ENCODE data around the gene OR5T2. TPM values are rescaled to one million over a fixed set of nuclear protein-coding genes. Genes with fewer than 3 reads are reported as not detected.
"Not testable (repeated sequence)": the region's sequence is repeated elsewhere in the genome, so short reads cannot be mapped to it uniquely, and the experiment has no call there.

The OR5T2 gene
- total and polyA plus RNA-seq, 2 experiments from 2014 or later = not detected

GRCh38 chr11:56219735-56220134 lies 14.3 kb downstream of the OR5T2 start:
- not testable (repeated sequence) for H3K27ac ChIP-seq (ENCODE audit: low read depth); H3K4me1 Mint-ChIP-seq; H3K4me2 ChIP-seq; H3K4me1 ChIP-seq (ENCODE audit: insufficient read depth); H3F3A ChIP-seq (replicated peaks; ENCODE audit: low read depth); H3K4me3 ChIP-seq; H3K4me3 Mint-ChIP-seq; H3K36me3 ChIP-seq (ENCODE audit: insufficient read depth); H3K27me3 Mint-ChIP-seq (ENCODE audit: insufficient read depth, low read depth, poor library complexity); H4K20me1 ChIP-seq (replicated peaks; ENCODE audit: insufficient read depth); ATAC-seq; H3K79me2 ChIP-seq (replicated peaks; ENCODE audit: insufficient read depth); H3K9me2 ChIP-seq (ENCODE audit: insufficient read depth); H3K27ac Mint-ChIP-seq; H3K27me3 ChIP-seq (ENCODE audit: insufficient read depth)
- peaks cover 28% of the 10 kb centered on the region for H3K36me3 Mint-ChIP-seq (ENCODE audit: low read depth)
- DNase-seq (ENCODE audit: low spot score) = peak; percentile 5
- H3K9me3 Mint-ChIP-seq = peaks cover 66% of the 10 kb centered on the region
- H2AFZ ChIP-seq = 0 out of 2 replicates have a peak overlapping the region, but pooled peaks have one; percentile 63

DNA sequence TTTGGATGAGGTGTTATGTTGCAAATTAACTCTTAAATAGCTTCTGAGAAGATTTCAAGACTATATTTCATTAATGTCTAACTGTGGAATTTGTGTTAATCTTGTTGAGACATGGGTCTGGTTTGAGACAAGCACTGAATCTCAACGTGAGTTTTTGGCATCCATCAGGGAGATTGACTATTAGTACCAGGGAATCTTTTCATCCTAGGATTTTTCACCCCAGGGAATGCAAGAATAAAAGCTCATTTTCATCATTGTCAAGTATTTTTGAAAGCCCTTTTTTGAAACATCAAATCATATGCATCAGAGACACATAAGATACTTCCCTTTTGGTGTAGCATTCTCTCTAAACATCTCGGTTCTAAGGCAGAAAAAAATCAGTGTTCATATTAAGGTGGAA lies 19.5 kb downstream of the OR5T2 start:
- ATAC-seq (no peak), DNase-seq (ENCODE audit: low spot score) (no peak)
- no peaks in the 10 kb centered on the region for H3K36me3 ChIP-seq (ENCODE audit: insufficient read depth)

More for the DNA sequence above, 19.5 kb downstream of the OR5T2 start:
- no peak overlapping the region for H2AFZ ChIP-seq
- H3K79me2 ChIP-seq (replicated peaks; ENCODE audit: insufficient read depth) = no peaks in the 10 kb centered on the region
- H3K4me3 Mint-ChIP-seq = no peak overlapping the region
- H3K27me3 ChIP-seq (ENCODE audit: insufficient read depth) = no peaks in the 10 kb centered on the region
- H4K20me1 ChIP-seq (replicated peaks; ENCODE audit: insufficient read depth) = no peaks in the 10 kb centered on the region
- H3K9me3 Mint-ChIP-seq = peaks cover 34% of the 10 kb centered on the region
- no peaks in the 10 kb centered on the region for H3K27me3 Mint-ChIP-seq (ENCODE audit: insufficient read depth, low read depth, poor library complexity)
- no peak overlapping the region for H3K4me2 ChIP-seq
- no peaks in the 10 kb centered on the region for H3K4me1 Mint-ChIP-seq
- no peak overlapping the region for H3K4me3 ChIP-seq
- H3K27ac ChIP-seq (ENCODE audit: low read depth) = no peak overlapping the region
- H3K36me3 Mint-ChIP-seq (ENCODE audit: low read depth) = peaks cover 20% of the 10 kb centered on the region
- no peaks in the 10 kb centered on the region; the same call in none of the 2 replicates for H3K9me2 ChIP-seq (ENCODE audit: insufficient read depth)
- no peak for TF ChIP-seq STAT1 (IDR thresholded peaks at IDR 0.05; ENCODE audit: unreplicated experiment)
- TF ChIP-seq POLR2AphosphoS5 (IDR thresholded peaks at IDR 0.05; ENCODE audit: low read depth) = no peak
- TF ChIP-seq, protein P1, sequence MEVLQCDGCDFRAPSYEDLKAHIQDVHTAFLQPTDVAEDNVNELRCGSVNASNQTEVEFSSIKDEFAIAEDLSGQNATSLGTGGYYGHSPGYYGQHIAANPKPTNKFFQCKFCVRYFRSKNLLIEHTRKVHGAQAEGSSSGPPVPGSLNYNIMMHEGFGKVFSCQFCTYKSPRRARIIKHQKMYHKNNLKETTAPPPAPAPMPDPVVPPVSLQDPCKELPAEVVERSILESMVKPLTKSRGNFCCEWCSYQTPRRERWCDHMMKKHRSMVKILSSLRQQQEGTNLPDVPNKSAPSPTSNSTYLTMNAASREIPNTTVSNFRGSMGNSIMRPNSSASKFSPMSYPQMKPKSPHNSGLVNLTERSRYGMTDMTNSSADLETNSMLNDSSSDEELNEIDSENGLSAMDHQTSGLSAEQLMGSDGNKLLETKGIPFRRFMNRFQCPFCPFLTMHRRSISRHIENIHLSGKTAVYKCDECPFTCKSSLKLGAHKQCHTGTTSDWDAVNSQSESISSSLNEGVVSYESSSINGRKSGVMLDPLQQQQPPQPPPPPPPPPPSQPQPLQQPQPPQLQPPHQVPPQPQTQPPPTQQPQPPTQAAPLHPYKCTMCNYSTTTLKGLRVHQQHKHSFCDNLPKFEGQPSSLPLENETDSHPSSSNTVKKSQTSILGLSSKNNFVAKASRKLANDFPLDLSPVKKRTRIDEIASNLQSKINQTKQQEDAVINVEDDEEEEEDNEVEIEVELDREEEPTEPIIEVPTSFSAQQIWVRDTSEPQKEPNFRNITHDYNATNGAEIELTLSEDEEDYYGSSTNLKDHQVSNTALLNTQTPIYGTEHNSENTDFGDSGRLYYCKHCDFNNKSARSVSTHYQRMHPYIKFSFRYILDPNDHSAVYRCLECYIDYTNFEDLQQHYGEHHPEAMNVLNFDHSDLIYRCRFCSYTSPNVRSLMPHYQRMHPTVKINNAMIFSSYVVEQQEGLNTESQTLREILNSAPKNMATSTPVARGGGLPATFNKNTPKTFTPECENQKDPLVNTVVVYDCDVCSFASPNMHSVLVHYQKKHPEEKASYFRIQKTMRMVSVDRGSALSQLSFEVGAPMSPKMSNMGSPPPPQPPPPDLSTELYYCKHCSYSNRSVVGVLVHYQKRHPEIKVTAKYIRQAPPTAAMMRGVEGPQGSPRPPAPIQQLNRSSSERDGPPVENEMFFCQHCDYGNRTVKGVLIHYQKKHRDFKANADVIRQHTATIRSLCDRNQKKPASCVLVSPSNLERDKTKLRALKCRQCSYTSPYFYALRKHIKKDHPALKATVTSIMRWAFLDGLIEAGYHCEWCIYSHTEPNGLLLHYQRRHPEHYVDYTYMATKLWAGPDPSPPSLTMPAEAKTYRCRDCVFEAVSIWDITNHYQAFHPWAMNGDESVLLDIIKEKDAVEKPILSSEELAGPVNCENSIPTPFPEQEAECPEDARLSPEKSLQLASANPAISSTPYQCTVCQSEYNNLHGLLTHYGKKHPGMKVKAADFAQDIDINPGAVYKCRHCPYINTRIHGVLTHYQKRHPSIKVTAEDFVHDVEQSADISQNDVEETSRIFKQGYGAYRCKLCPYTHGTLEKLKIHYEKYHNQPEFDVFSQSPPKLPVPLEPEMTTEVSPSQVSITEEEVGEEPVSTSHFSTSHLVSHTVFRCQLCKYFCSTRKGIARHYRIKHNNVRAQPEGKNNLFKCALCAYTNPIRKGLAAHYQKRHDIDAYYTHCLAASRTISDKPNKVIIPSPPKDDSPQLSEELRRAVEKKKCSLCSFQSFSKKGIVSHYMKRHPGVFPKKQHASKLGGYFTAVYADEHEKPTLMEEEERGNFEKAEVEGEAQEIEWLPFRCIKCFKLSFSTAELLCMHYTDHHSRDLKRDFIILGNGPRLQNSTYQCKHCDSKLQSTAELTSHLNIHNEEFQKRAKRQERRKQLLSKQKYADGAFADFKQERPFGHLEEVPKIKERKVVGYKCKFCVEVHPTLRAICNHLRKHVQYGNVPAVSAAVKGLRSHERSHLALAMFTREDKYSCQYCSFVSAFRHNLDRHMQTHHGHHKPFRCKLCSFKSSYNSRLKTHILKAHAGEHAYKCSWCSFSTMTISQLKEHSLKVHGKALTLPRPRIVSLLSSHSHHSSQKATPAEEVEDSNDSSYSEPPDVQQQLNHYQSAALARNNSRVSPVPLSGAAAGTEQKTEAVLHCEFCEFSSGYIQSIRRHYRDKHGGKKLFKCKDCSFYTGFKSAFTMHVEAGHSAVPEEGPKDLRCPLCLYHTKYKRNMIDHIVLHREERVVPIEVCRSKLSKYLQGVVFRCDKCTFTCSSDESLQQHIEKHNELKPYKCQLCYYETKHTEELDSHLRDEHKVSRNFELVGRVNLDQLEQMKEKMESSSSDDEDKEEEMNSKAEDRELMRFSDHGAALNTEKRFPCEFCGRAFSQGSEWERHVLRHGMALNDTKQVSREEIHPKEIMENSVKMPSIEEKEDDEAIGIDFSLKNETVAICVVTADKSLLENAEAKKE (CRISPR knock-in tag; IDR thresholded peaks at IDR 0.05) = no peak
- no peak for TF ChIP-seq REST (IDR thresholded peaks at IDR 0.05; ENCODE audit: unreplicated experiment)
- no peaks in the 10 kb centered on the region for H3K4me1 ChIP-seq (ENCODE audit: insufficient read depth)
- no peaks in the 10 kb centered on the region for H3F3A ChIP-seq (replicated peaks; ENCODE audit: low read depth)
- no peak overlapping the region for H3K27ac Mint-ChIP-seq
